Measurements from ENCODE around the gene PRKCG.
"Not testable (repeated sequence)": the region's sequence is repeated elsewhere in the genome, so short reads cannot be mapped to it uniquely, and the experiment has no call there.

PRKCG gene

GRCh38 chr19:53881482-53882390 is at the start of gene PRKCG:
PRKCG (plus strand) TSS chr19:53882197; CDS start chr19:53882495, 298 bp downstream.
- Histone ChIP-seq H3K36me3 (ENCODE audit: control insufficient read depth, insufficient read depth, low read length, severe bottlenecking) (no peaks in the 10 kb centered on the region), H3K4me1 (ENCODE audit: control insufficient read depth, insufficient read depth, low read length) (peaks cover 14% of the 10 kb centered on the region), H3K9ac (ENCODE audit: low read length) (peak within 1 kb of the TSS; percentile 23), H3K27me3 (replicated peaks; ENCODE audit: control insufficient read depth, insufficient read depth, low read length) (peaks cover 44% of the 10 kb centered on the region), H3K9me3 (ENCODE audit: control insufficient read depth, low read length) (no peaks in the 10 kb centered on the region), H3K4me3 (ENCODE audit: low read length) (peak within 1 kb of the TSS; percentile 58)
- peak; percentile 64 for DNase-seq (ENCODE audit: low read depth)

DNA sequence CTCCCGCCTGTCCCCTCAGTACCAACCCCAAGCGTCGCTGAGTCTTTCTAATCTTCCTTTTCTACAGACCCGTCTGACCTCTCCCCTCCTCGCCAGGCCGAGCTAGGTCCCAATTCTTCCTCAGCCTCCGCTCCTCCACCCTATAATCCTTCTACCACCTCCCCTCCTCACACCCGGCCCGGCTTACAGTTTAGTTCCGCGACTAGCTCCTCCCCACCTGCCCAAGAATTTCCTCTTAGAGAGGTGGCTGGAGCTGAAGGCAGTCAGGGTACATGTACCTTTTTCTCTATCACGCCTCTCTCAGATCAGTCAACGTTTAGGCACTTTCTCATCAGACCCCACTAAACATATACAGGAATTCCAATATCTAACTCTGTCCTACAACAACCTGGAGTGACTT is 49.1 kb upstream of the PRKCG start:
- not testable (repeated sequence) for H3K9me3 ChIP-seq (ENCODE audit: control insufficient read depth, low read length); H3K4me1 ChIP-seq (ENCODE audit: control insufficient read depth, insufficient read depth, low read length); H3K4me3 ChIP-seq (ENCODE audit: low read length); DNase-seq (ENCODE audit: low read depth); H3K36me3 ChIP-seq (ENCODE audit: control insufficient read depth, insufficient read depth, low read length, severe bottlenecking); H3K27me3 ChIP-seq (replicated peaks; ENCODE audit: control insufficient read depth, insufficient read depth, low read length); H3K9ac ChIP-seq (ENCODE audit: low read length)

DNA sequence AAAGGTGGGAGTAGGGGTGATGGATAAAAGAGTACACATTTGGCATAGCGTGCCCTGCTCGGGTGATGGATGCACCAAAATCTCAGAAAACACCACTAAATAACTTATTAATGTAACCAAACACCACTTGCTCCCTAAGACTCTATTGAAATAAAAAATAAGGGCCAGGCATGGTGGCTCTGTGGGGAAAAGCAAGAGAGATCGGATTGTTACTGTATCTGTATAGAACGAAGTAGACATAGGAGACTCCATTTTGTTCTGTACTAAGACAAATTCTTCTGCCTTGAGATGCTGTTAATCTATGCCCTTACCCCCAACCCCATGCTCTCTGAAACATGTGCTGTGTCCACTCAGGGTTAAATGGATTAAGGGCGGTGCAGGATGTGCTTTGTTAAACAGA is 43.6 kb upstream of the PRKCG start:
- H3K36me3 ChIP-seq (ENCODE audit: control insufficient read depth, insufficient read depth, low read length, severe bottlenecking); H3K9me3 ChIP-seq (ENCODE audit: control insufficient read depth, low read length); DNase-seq (ENCODE audit: low read depth); H3K9ac ChIP-seq (ENCODE audit: low read length); H3K27me3 ChIP-seq (replicated peaks; ENCODE audit: control insufficient read depth, insufficient read depth, low read length); H3K4me3 ChIP-seq (ENCODE audit: low read length): not testable (repeated sequence)
- peaks cover 12% of the 10 kb centered on the region for H3K4me1 ChIP-seq (ENCODE audit: control insufficient read depth, insufficient read depth, low read length)

- H3K4me3 ChIP-seq (ENCODE audit: low read length); H3K36me3 ChIP-seq (ENCODE audit: control insufficient read depth, insufficient read depth, low read length, severe bottlenecking); DNase-seq (ENCODE audit: low read depth); H3K27me3 ChIP-seq (replicated peaks; ENCODE audit: control insufficient read depth, insufficient read depth, low read length); H3K9ac ChIP-seq (ENCODE audit: low read length); H3K9me3 ChIP-seq (ENCODE audit: control insufficient read depth, low read length): not testable (repeated sequence)
- H3K4me1 ChIP-seq (ENCODE audit: control insufficient read depth, insufficient read depth, low read length), result peaks cover 12% of the 10 kb centered on the region
Observed at GRCh38 chr19:53840241-53840640, 41.8 kb upstream of the PRKCG start.

DNA sequence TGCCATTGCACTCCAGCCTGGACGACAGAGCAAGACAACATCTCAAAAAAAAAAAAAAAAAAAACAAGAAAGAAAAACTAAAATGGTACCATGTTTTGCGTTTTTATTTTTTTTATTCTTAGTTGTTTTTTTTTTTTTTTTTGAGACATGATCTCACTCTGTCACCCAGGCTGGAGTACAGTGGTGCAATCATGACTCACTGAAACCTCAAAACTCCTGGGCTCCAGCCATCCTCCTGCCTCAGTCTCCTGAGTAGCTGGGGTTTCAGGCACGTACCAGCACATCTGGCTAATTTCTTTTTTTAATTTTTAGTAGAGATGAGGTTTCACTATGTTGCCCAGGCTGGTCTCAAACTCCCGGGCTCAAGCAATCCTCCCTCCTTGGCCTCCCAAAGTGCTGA is 41.1 kb upstream of the PRKCG start:
- not testable (repeated sequence) for H3K27me3 ChIP-seq (replicated peaks; ENCODE audit: control insufficient read depth, insufficient read depth, low read length); H3K9me3 ChIP-seq (ENCODE audit: control insufficient read depth, low read length); H3K9ac ChIP-seq (ENCODE audit: low read length); H3K4me3 ChIP-seq (ENCODE audit: low read length); H3K36me3 ChIP-seq (ENCODE audit: control insufficient read depth, insufficient read depth, low read length, severe bottlenecking)
- H3K4me1 ChIP-seq (ENCODE audit: control insufficient read depth, insufficient read depth, low read length), result peaks cover 12% of the 10 kb centered on the region
- DNase-seq (ENCODE audit: low read depth), result peak; percentile 85

GRCh38 chr19:53844849-53845246 is 37.1 kb upstream of the PRKCG start:
- Histone ChIP-seq H3K4me3 (ENCODE audit: low read length) (no peak overlapping the region), H3K36me3 (ENCODE audit: control insufficient read depth, insufficient read depth, low read length, severe bottlenecking) (no peaks in the 10 kb centered on the region), H3K27me3 (replicated peaks; ENCODE audit: control insufficient read depth, insufficient read depth, low read length) (no peaks in the 10 kb centered on the region), H3K9me3 (ENCODE audit: control insufficient read depth, low read length) (no peaks in the 10 kb centered on the region), H3K4me1 (ENCODE audit: control insufficient read depth, insufficient read depth, low read length) (peaks cover 14% of the 10 kb centered on the region), H3K9ac (ENCODE audit: low read length) (no peak overlapping the region)
- DNase-seq (ENCODE audit: low read depth), result no peak

DNA sequence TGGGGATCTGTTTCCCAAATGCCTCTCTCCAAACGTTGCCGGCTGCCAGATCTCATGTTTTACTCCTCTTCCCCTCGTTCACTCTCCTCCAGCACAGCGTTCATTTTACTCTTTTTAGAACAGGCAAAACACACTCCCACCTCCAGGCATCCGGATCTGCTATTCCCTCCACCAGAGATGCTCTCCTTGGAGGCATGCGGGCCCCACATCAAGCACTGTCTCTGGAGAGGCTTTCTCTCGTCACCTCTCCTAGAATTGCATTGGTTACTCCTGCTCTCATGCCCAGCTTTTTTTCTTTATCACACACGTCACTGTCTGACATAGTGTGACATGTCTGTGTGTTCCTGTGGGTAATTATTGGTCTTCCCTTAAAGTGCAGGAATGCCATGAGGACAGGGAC is 34.4 kb upstream of the PRKCG start:
- Histone ChIP-seq H3K4me1 (ENCODE audit: control insufficient read depth, insufficient read depth, low read length) (peaks cover 12% of the 10 kb centered on the region), H3K4me3 (ENCODE audit: low read length) (no peak overlapping the region), H3K36me3 (ENCODE audit: control insufficient read depth, insufficient read depth, low read length, severe bottlenecking) (no peaks in the 10 kb centered on the region), H3K9me3 (ENCODE audit: control insufficient read depth, low read length) (no peaks in the 10 kb centered on the region), H3K9ac (ENCODE audit: low read length) (no peak overlapping the region), H3K27me3 (replicated peaks; ENCODE audit: control insufficient read depth, insufficient read depth, low read length) (no peaks in the 10 kb centered on the region)
- DNase-seq (ENCODE audit: low read depth), result no peak

DNA sequence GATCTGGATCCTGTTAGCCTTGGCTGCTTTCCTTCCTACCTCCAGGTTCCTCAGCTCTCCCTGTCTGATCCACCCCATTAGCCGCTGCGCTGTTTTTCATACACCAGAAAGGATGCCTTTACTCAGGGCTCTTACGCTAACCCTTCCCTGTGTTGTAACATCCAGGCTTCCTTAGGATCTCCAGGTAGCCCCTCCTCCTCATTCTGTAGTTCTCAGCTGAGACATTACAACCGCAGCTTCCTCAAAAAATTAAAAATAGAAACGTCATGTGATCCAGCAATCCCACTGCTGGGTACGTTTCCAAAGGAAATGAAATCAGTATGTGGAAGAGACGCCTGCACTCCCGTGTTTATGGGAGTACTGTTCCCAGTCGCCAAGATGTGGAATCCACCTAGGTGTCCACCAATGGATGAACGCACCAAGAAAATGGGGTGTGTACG is 32.7 kb upstream of the PRKCG start:
- no peak overlapping the region for H3K9ac ChIP-seq (ENCODE audit: low read length)
- H3K27me3 ChIP-seq (replicated peaks; ENCODE audit: control insufficient read depth, insufficient read depth, low read length), result no peaks in the 10 kb centered on the region
- H3K4me3 ChIP-seq (ENCODE audit: low read length), result peak overlapping the region; percentile 31
- peaks cover 15% of the 10 kb centered on the region for H3K4me1 ChIP-seq (ENCODE audit: control insufficient read depth, insufficient read depth, low read length)
- DNase-seq (ENCODE audit: low read depth), result peak; percentile 29
- H3K36me3 ChIP-seq (ENCODE audit: control insufficient read depth, insufficient read depth, low read length, severe bottlenecking), result no peaks in the 10 kb centered on the region
- no peaks in the 10 kb centered on the region for H3K9me3 ChIP-seq (ENCODE audit: control insufficient read depth, low read length)

GRCh38 chr19:53853707-53854106 is 28.3 kb upstream of the PRKCG start:
- Histone ChIP-seq H3K9ac (ENCODE audit: low read length) (no peak overlapping the region), H3K4me1 (ENCODE audit: control insufficient read depth, insufficient read depth, low read length) (peaks cover 15% of the 10 kb centered on the region), H3K9me3 (ENCODE audit: control insufficient read depth, low read length) (no peaks in the 10 kb centered on the region), H3K36me3 (ENCODE audit: control insufficient read depth, insufficient read depth, low read length, severe bottlenecking) (no peaks in the 10 kb centered on the region), H3K4me3 (ENCODE audit: low read length) (no peak overlapping the region), H3K27me3 (replicated peaks; ENCODE audit: control insufficient read depth, insufficient read depth, low read length) (no peaks in the 10 kb centered on the region)
- DNase-seq (ENCODE audit: low read depth), result no peak

GRCh38 chr19:53864308-53864836 is 17.6 kb upstream of the PRKCG start:
- H3K9ac ChIP-seq (ENCODE audit: low read length), result no peak overlapping the region
- H3K4me1 ChIP-seq (ENCODE audit: control insufficient read depth, insufficient read depth, low read length), result peaks cover 14% of the 10 kb centered on the region
- no peaks in the 10 kb centered on the region for H3K36me3 ChIP-seq (ENCODE audit: control insufficient read depth, insufficient read depth, low read length, severe bottlenecking)
- DNase-seq (ENCODE audit: low read depth), result no peak
- H3K27me3 ChIP-seq (replicated peaks; ENCODE audit: control insufficient read depth, insufficient read depth, low read length), result no peaks in the 10 kb centered on the region
- no peaks in the 10 kb centered on the region for H3K9me3 ChIP-seq (ENCODE audit: control insufficient read depth, low read length)
- no peak overlapping the region for H3K4me3 ChIP-seq (ENCODE audit: low read length)

- Histone ChIP-seq H3K4me3 (ENCODE audit: low read length) (peak overlapping the region; percentile 76), H3K36me3 (ENCODE audit: control insufficient read depth, insufficient read depth, low read length, severe bottlenecking) (no peaks in the 10 kb centered on the region), H3K9ac (ENCODE audit: low read length) (peak overlapping the region; percentile 85), H3K27me3 (replicated peaks; ENCODE audit: control insufficient read depth, insufficient read depth, low read length) (no peaks in the 10 kb centered on the region), H3K4me1 (ENCODE audit: control insufficient read depth, insufficient read depth, low read length) (peaks cover 14% of the 10 kb centered on the region), H3K9me3 (ENCODE audit: control insufficient read depth, low read length) (no peaks in the 10 kb centered on the region)
- no peak for DNase-seq (ENCODE audit: low read depth)
Observed at GRCh38 chr19:53865523-53865917, 16.5 kb upstream of the PRKCG start.
